PFSK-1 (cell line): Measurements from ENCODE around the gene TMEM212.

Experiments
- SIN3A ChIP-seq: IDR thresholded peaks from 2 replicates; pipeline ENCODE4 v1.6.1; 2012; ENCODE audit warnings: mild to moderate bottlenecking, low read length, moderate library complexity, borderline replicate concordance; ENCODE audit not compliant: insufficient read depth
- TF ChIP-seq, protein P1 (sequence below), 2 experiments: IDR thresholded peaks; 2 replicates each; pipeline versions ENCODE4 v1.6.1 to v1.8.0; 2011 to 2012; ENCODE audit warnings: low read depth in 2 of 2, low read length in 2 of 2, control low read depth in 1 of 2, inconsistent platforms in 1 of 2, mild to moderate bottlenecking in 1 of 2, moderate library complexity in 1 of 2; ENCODE audit not compliant: insufficient read depth in 1 of 2

GRCh38 chr3:171895900-171896299, 52.8 kb downstream of the TMEM212 start:
- TF ChIP-seq SIN3A: no peak
- TF ChIP-seq, protein P1, sequence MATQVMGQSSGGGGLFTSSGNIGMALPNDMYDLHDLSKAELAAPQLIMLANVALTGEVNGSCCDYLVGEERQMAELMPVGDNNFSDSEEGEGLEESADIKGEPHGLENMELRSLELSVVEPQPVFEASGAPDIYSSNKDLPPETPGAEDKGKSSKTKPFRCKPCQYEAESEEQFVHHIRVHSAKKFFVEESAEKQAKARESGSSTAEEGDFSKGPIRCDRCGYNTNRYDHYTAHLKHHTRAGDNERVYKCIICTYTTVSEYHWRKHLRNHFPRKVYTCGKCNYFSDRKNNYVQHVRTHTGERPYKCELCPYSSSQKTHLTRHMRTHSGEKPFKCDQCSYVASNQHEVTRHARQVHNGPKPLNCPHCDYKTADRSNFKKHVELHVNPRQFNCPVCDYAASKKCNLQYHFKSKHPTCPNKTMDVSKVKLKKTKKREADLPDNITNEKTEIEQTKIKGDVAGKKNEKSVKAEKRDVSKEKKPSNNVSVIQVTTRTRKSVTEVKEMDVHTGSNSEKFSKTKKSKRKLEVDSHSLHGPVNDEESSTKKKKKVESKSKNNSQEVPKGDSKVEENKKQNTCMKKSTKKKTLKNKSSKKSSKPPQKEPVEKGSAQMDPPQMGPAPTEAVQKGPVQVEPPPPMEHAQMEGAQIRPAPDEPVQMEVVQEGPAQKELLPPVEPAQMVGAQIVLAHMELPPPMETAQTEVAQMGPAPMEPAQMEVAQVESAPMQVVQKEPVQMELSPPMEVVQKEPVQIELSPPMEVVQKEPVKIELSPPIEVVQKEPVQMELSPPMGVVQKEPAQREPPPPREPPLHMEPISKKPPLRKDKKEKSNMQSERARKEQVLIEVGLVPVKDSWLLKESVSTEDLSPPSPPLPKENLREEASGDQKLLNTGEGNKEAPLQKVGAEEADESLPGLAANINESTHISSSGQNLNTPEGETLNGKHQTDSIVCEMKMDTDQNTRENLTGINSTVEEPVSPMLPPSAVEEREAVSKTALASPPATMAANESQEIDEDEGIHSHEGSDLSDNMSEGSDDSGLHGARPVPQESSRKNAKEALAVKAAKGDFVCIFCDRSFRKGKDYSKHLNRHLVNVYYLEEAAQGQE (IDR thresholded peaks at IDR 0.05; ENCODE audit: insufficient read depth in 1 of 2, low read depth in 2 of 2, low read length in 2 of 2): no peak
